ENCODE results near the gene MBP. TPM values are rescaled to one million over a fixed set of nuclear protein-coding genes. Genes with fewer than 3 reads are reported as not detected.

Gene MBP
- total and polyA plus RNA-seq, 2 experiments from 2014 or later = 18.4 to 22.9 TPM

GRCh38 chr18:77054288-77054605, 78.3 kb downstream of the MBP start:
- peaks cover 13% of the 10 kb centered on the region; the same call in 1 of the 2 replicates for H3K4me1 ChIP-seq (ENCODE audit: insufficient read depth)
- Mint-ChIP-seq H3K4me3 (no peak overlapping the region), H3K36me3 (ENCODE audit: low read depth) (no peaks in the 10 kb centered on the region), H3K4me1 (peaks cover 44% of the 10 kb centered on the region), H3K27me3 (ENCODE audit: insufficient read depth, low read depth, poor library complexity) (peaks cover 16% of the 10 kb centered on the region), H3K9me3 (no peaks in the 10 kb centered on the region), H3K27ac (no peak overlapping the region)
- no peaks in the 10 kb centered on the region for H3K9me2 ChIP-seq (ENCODE audit: insufficient read depth)
- H3F3A ChIP-seq (replicated peaks; ENCODE audit: low read depth) = no peaks in the 10 kb centered on the region
- no peak overlapping the region for H2AFZ ChIP-seq
- H3K36me3 ChIP-seq (ENCODE audit: insufficient read depth) = no peaks in the 10 kb centered on the region
- ATAC-seq = no peak
- no peak overlapping the region for H3K4me2 ChIP-seq
- no peaks in the 10 kb centered on the region for H3K27me3 ChIP-seq (ENCODE audit: insufficient read depth)
- H3K4me3 ChIP-seq = no peak overlapping the region
- no peak overlapping the region for H3K27ac ChIP-seq (ENCODE audit: low read depth)
- TF ChIP-seq REST (IDR thresholded peaks at IDR 0.05; ENCODE audit: unreplicated experiment) (no peak), POLR2AphosphoS5 (IDR thresholded peaks at IDR 0.05; ENCODE audit: low read depth) (no peak), STAT1 (IDR thresholded peaks at IDR 0.05; ENCODE audit: unreplicated experiment) (no peak), ZNF114 (CRISPR knock-in tag; IDR thresholded peaks at IDR 0.05) (no peak), NANOG (IDR thresholded peaks at IDR 0.05; ENCODE audit: borderline replicate concordance) (no peak), EZH2 (IDR thresholded peaks at IDR 0.05; ENCODE audit: low read depth, unreplicated experiment) (no peak), CREB1 (CRISPR knock-in tag; IDR thresholded peaks at IDR 0.05; ENCODE audit: low read depth) (no peak), ETS1 (IDR thresholded peaks at IDR 0.05) (no peak), ZNF331 (CRISPR knock-in tag; IDR thresholded peaks at IDR 0.05; ENCODE audit: low read depth) (no peak), EZH2phosphoT487 (IDR thresholded peaks at IDR 0.05; ENCODE audit: unreplicated experiment) (no peak), JUNB (IDR thresholded peaks at IDR 0.05; ENCODE audit: unreplicated experiment) (no peak), ZNF462 (CRISPR knock-in tag; IDR thresholded peaks at IDR 0.05) (no peak), CTCF (conservative IDR thresholded peaks at IDR 0.05; ENCODE audit: low read depth in 2 of 2) (no peak)
- H4K20me1 ChIP-seq (replicated peaks; ENCODE audit: insufficient read depth) = no peaks in the 10 kb centered on the region; the same call in 1 of the 2 replicates
- DNase-seq (ENCODE audit: low spot score) = no peak
- no peaks in the 10 kb centered on the region for H3K79me2 ChIP-seq (replicated peaks; ENCODE audit: insufficient read depth)

All from GM23338 (cell line).